Lung (tissue), 12 donors: Measurements from ENCODE around the gene PMIS2. TPM values are rescaled to one million over a fixed set of nuclear protein-coding genes. Genes with fewer than 3 reads are reported as not detected.

Experiments
- ATAC-seq: fragments of 200-7000 bp; cut with Tn5 transposase; one replicate; pipeline ENCODE4 v1.9.1; 2020; ENCODE audit warnings: moderate number of reproducible peaks; ENCODE audit not compliant: insufficient read depth, low FRiP score
- DNase-seq, 3 donors: peaks; one replicate each; pipeline ENCODE4 v3.0.0-alpha.2; 2013 to 2017
- H3K27ac ChIP-seq, 2 donors: one replicate each; pipeline ENCODE4 v1.5.1; 2013; ENCODE audit warnings: mild to moderate bottlenecking in 2 of 2, moderate library complexity in 2 of 2, control low read depth in 1 of 2, inconsistent platforms in 1 of 2, low read depth in 1 of 2, low read length in 1 of 2
- H3K27me3 ChIP-seq, 3 donors: one replicate each; pipeline ENCODE4 v1.5.1; 2013; ENCODE audit warnings: low read length in 2 of 3; ENCODE audit not compliant: control insufficient read depth in 3 of 3, insufficient read depth in 3 of 3
- H3K36me3 ChIP-seq, 4 donors: one replicate each; pipeline ENCODE4 v1.5.1; 2013; ENCODE audit warnings: low read length in 4 of 4, mild to moderate bottlenecking in 1 of 4, moderate library complexity in 1 of 4; ENCODE audit not compliant: control insufficient read depth in 4 of 4, insufficient read depth in 4 of 4
- H3K4me1 ChIP-seq, 5 donors: one replicate each; pipeline ENCODE4 v1.5.1; 2013; ENCODE audit warnings: low read length in 5 of 5, mild to moderate bottlenecking in 2 of 5, moderate library complexity in 1 of 5; ENCODE audit not compliant: control insufficient read depth in 5 of 5, insufficient read depth in 5 of 5
- H3K4me3 ChIP-seq: one replicate; pipeline ENCODE4 v1.5.1; 2013; ENCODE audit warnings: mild to moderate bottlenecking, control low read depth, moderate library complexity
- H3K9ac ChIP-seq, 2 donors: one replicate each; pipeline ENCODE4 v1.5.1; 2013; ENCODE audit warnings: low read length in 2 of 2, control low read depth in 1 of 2; ENCODE audit not compliant: insufficient read depth in 1 of 2
- H3K9me3 ChIP-seq, 4 donors: one replicate each; pipeline ENCODE4 v1.5.1; 2013; ENCODE audit warnings: low read length in 3 of 4, mild to moderate bottlenecking in 1 of 4, moderate library complexity in 1 of 4; ENCODE audit not compliant: control insufficient read depth in 4 of 4, insufficient read depth in 3 of 4
- WGBS, 2 donors: extraction: QIAGEN DNeasy Blood & Tissue Kit; methylation state at CpG; one replicate each; pipeline ENCODE4 v1.1.7; 2013; 5-methylcytosine and 5-hydroxymethylcytosine counted together
- polyA plus RNA-seq, 2 donors: library from polyadenylated mRNA; stranded (reverse); fragments of 200-250 nt; gene quantifications; one replicate each; pipeline ENCODE4 v1.2.1, GENCODE V29; 2013
- total RNA-seq, 2 donors: library from RNA; depleted of rRNA in 1 of 2; stranded (reverse); fragments of >200 nt in 1 of 2; gene quantifications; one replicate each; pipeline ENCODE4 v1.2.1, GENCODE V29; 2014 to 2021
- TF ChIP-seq, protein P1 (sequence below): IDR thresholded peaks from 2 replicates; pipeline ENCODE4 v1.5.1; 2012; ENCODE audit warnings: mild to moderate bottlenecking; ENCODE audit errors: control extremely low read depth, extremely low read depth
- donor health status: control.
- donor health status: control.
- donor health status: Bipolar disorder and iron deficiency.
- donor health status: healthy.
- donor health status: DM: yes; HTN: yes; CAD: no.

PMIS2 gene
- total and polyA plus RNA-seq, 4 donors: not detected

DNA sequence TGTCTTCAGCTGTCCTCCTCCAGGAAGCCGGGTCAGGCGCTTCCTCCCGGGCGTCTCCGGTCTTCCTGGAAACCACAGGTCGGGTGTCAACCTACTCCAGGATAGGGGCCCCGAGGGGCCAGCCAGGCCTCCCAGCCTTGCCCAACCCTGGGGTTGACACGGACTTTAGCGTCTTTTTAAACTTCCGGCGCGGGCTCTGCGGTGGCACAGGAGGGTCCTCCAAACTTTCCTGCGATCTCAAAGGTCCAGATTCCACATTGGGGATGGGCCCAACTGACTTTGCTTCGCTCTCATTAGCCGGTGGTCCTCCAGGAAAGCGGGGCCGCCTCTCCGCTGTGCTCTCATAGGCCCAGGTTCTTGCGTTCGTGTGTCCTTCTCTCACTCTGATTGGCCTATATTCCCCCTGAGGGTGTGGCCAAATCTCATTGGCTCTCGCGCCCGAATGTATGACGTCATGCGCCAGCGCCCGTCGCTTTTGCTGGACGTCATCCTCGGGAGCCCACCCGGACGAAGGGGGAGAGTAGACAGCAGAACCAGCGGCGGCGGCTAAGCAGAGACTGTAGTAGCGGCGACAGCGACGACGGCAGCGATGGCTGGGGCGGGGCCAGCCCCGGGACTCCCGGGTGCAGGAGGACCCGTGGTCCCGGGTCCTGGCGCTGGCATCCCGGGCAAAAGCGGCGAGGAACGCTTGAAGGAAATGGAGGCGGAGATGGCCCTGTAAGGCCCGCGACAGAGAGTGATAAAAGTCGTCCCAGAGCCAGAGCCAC is 42.8 kb downstream of the PMIS2 start, which contains the start of gene RBM42:
Gene RBM42, plus strand, starts transcription at position 472 of the 767 bp plus-strand sequence. Its CDS starts 118 bp downstream, at position 590.
- ATAC-seq (peak; percentile 100), DNase-seq (peak; percentile 99)
- WGBS, 2 donors: 0% methylated on average over 56 of the region's 56 CpGs
- H3K27ac ChIP-seq: peak within 1 kb of the TSS; percentile 94 to 95
- no peaks in the 10 kb centered on the region for H3K9me3 ChIP-seq
- H3K36me3 ChIP-seq: peaks cover 3 to 33% (median 27%) of the 10 kb centered on the region in 4 donors
- no peaks in the 10 kb centered on the region for H3K27me3 ChIP-seq
- TF ChIP-seq, protein P1, sequence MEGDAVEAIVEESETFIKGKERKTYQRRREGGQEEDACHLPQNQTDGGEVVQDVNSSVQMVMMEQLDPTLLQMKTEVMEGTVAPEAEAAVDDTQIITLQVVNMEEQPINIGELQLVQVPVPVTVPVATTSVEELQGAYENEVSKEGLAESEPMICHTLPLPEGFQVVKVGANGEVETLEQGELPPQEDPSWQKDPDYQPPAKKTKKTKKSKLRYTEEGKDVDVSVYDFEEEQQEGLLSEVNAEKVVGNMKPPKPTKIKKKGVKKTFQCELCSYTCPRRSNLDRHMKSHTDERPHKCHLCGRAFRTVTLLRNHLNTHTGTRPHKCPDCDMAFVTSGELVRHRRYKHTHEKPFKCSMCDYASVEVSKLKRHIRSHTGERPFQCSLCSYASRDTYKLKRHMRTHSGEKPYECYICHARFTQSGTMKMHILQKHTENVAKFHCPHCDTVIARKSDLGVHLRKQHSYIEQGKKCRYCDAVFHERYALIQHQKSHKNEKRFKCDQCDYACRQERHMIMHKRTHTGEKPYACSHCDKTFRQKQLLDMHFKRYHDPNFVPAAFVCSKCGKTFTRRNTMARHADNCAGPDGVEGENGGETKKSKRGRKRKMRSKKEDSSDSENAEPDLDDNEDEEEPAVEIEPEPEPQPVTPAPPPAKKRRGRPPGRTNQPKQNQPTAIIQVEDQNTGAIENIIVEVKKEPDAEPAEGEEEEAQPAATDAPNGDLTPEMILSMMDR: no peak
- peak within 1 kb of the TSS; percentile 69 for H3K4me3 ChIP-seq
- H3K9ac ChIP-seq: peak within 1 kb of the TSS; percentile 86 to 98
- H3K4me1 ChIP-seq: peaks cover 0 to 12% (median 4%) of the 10 kb centered on the region in 5 donors

DNA sequence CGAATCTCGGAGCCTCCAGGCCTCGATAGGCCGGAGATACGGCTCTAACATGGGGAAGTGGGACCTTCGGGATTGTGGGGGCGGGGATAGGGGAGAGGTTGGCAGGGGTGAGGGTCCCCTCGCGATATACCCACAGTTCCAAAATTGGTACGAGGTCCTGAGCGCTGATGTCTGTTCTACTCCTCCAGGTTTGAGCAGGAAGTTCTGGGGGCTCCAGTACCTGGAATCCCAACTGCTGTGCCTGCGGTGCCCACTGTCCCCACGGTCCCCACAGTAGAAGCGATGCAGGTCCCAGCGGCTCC is 43.3 kb downstream of the PMIS2 start:
- H3K27me3 ChIP-seq: no peaks in the 10 kb centered on the region
- peaks cover 4 to 38% (median 29%) of the 10 kb centered on the region in 4 donors for H3K36me3 ChIP-seq
- no peaks in the 10 kb centered on the region for H3K9me3 ChIP-seq
- no peak for DNase-seq
- peak overlapping the region; percentile 84 to 94 for H3K27ac ChIP-seq
- peak overlapping the region; percentile 85 to 98 for H3K9ac ChIP-seq
- H3K4me3 ChIP-seq: peak overlapping the region; percentile 69
- TF ChIP-seq, protein P1: no peak
- H3K4me1 ChIP-seq: peaks cover 0 to 12% (median 4%) of the 10 kb centered on the region in 5 donors
- no peak for ATAC-seq
- WGBS, 2 donors: 5 to 6% methylated on average over 15 of the region's 15 CpGs

DNA sequence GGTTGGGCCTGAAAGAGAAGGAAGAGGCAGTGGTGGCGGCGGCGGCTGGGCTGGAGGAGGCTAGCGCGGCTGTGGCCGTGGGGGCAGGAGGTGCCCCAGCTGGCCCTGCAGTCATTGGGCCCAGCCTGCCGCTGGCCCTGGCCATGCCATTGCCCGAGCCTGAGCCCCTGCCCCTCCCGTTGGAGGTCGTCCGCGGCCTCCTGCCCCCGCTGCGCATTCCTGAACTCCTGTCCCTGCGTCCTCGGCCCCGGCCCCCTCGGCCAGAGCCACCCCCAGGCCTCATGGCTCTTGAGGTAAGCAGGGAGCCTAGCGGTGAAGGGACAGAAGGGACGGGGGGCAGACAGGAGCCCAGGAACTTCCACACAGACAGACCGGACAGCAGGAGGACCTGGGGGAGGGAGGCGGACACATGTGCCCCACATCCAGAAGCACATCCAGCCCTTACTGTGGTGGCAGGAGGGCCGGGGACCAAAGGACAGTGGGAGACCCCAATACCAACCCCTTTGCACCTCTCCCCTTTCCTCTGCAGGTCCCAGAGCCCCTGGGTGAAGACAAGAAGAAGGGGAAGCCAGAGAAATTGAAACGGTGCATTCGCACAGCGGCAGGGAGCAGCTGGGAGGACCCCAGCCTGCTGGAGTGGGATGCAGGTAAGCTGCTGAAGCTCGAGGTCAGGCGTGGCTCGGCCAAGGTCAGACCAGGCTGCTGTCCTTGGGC is 47.9 kb downstream of the PMIS2 start:
- WGBS, 2 donors: 91 to 98% methylated on average over 28 to 29 of the region's 29 CpGs
- DNase-seq: no peak
- peaks cover 11 to 60% (median 44%) of the 10 kb centered on the region in 4 donors for H3K36me3 ChIP-seq
- ATAC-seq: no peak
- TF ChIP-seq, protein P1: no peak
- no peak overlapping the region for H3K9ac ChIP-seq
- H3K27me3 ChIP-seq: no peaks in the 10 kb centered on the region
- H3K9me3 ChIP-seq: no peaks in the 10 kb centered on the region
- H3K4me1 ChIP-seq: peaks cover 0 to 6% (median 0%) of the 10 kb centered on the region in 5 donors
- H3K4me3 ChIP-seq: no peak overlapping the region
- H3K27ac ChIP-seq: no peak overlapping the region
